Colonic mucosa (tissue), 4 donors: ENCODE measurements around the gene SDCBP2. TPM values are rescaled to one million over a fixed set of nuclear protein-coding genes. Genes with fewer than 3 reads are reported as not detected.
A peak's percentile ranks its signal among the peaks of the same experiment; 100 is the strongest.

Experiments
- DNase-seq: peaks from one replicate; pipeline ENCODE4 v3.0.0-alpha.2; 2020
- H3K27ac ChIP-seq: fragments of 200-600 bp; one replicate; pipeline ENCODE4 v1.8.0; 2021
- H3K27me3 ChIP-seq: fragments of 200-600 bp; one replicate; pipeline ENCODE4 v1.8.0; 2021
- H3K36me3 ChIP-seq: fragments of 200-600 bp; one replicate; pipeline ENCODE4 v1.8.0; 2021
- H3K4me1 ChIP-seq: fragments of 200-600 bp; one replicate; pipeline ENCODE4 v1.8.0; 2021; ENCODE audit warnings: mild to moderate bottlenecking
- H3K4me3 ChIP-seq: fragments of 200-600 bp; one replicate; pipeline ENCODE4 v1.8.0; 2021
- H3K9ac ChIP-seq, 2 donors: one replicate each; pipeline ENCODE4 v1.7.0; 2013; ENCODE audit warnings: control low read depth in 2 of 2, low read depth in 2 of 2, low read length in 2 of 2
- H3K9me3 ChIP-seq: fragments of 200-600 bp; one replicate; pipeline ENCODE4 v1.8.0; 2021
- CTCF ChIP-seq: fragments of 200-600 bp; IDR thresholded peaks from one replicate; pipeline ENCODE4 v1.8.0; 2022; ENCODE audit warnings: antibody characterized with exemption, mild to moderate bottlenecking
- intact Hi-C: fragments of 100-400 bp; cut with DNase I; formaldehyde crosslinking; loops from one replicate; pipeline ENCODE4 v1.14.1; 2022
- total RNA-seq, 2 donors: library from RNA; stranded (reverse); fragmentation: NEBNext Ultra II Directional in 1 of 2; extraction: Animal tissue kit (Norgen Biotek cat#: 25700) in 1 of 2; gene quantifications; one replicate each; pipeline ENCODE4 v1.2.1, GENCODE V29; 2021
- donor health status: healthy.
- donor health status: DM: no; HTN: no; CAD: no.
- donor health status: DM: no; HTN: no; CAD: no.

Gene SDCBP2
- total RNA-seq, 2 donors from 2014 or later: 202 to 345 TPM

DNA sequence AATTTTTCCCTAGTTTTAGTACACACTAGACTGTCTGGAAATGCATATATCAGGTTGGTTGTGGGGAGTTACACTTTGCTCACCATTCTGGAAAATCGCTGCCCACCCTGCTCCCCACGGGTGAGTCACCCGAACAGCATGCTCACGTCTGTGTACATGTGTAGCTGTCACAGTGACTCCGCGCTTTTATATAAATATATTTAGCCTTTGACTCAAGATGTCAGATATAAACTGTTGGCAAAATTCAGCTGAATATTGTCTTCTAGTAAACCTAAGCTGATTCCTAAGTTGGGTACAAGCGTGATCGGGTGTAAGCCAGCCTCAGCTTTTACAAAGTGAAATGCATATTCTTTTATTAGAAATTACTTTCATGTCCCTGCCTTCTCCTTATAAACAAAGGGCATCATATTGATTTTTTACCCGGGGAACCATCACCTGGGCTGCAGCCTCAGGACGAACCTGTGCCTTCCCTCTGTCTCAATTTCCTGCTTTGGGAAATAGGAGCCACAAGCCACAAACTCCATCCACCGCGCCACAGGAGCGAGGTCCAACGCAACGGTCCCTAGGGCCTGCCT lies 4.3 kb downstream of the SDCBP2 start:
- TF ChIP-seq CTCF: no peak
- H3K4me3 ChIP-seq: peak overlapping the region; percentile 70
- peak overlapping the region; percentile 97 for H3K27ac ChIP-seq
- H3K9me3 ChIP-seq: no peaks in the 10 kb centered on the region
- peak overlapping the region; percentile 90 to 93 for H3K9ac ChIP-seq
- H3K4me1 ChIP-seq: no peaks in the 10 kb centered on the region
- intact Hi-C loops: loop anchor here (5.0 kb wide), 2 partner anchors 68 to 143 kb away; partner anchors contain the start of genes FKBP1A and NSFL1C
- no peaks in the 10 kb centered on the region for H3K27me3 ChIP-seq
- no peak for DNase-seq
- H3K36me3 ChIP-seq: no peaks in the 10 kb centered on the region

DNA sequence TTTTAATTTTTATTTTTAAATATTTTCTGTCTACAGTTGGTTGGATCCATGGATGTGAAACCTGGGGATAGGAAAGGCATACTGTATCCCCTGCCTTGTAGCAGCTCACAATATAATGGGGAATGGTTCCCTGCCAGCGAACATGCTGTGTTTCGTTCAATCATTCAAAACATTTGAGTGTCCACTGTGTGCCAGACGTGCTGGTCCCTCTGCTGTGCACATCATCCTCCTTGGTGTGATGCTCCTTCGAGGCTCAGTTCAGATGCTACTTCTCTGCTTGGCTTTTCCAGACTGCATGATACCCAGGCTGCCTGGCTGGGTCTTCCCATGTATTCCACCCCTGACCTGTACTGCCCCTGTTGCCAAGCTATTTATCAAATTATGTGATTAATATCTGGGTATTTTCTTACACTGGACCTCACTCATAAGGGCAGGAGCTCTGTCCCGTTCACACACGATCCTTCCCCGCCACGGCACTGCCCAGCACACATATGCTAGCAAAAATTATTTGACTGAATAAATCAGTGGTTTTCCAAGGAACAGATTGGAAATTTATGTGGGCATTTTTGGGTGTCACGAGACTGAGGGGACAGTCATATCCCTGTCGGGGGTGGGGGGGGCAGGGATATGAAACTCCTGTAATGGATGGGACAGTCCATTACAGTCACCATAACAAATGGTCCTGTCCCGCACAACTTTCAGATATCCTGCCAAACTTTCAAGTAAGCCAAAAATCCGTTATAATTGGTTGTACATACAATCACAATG lies 4.9 kb downstream of the SDCBP2 start:
- no peak for TF ChIP-seq CTCF

DNA sequence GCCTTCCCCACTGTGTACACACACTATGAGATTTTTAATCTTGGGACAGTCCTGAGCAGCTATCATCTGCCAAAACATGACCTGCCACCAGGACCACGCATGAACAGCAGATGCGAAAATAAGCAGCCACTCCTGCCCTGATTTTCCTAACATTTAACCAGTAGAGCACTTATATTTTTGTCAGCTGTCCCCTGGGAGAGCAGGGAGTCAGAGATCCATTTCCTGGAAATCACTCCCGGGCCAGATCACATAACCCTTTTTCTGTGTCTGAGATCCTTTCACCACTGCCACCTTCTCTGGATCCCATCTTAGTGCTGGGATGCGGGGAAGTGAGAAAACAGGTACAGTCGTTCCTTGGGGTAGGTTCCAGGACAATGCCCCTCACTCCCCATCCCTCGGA lies 5.7 kb downstream of the SDCBP2 start:
- intact Hi-C loops: loop anchor here (5.0 kb wide), 1 partner anchor 144 kb away; the partner anchor contains the start of gene NSFL1C
- Histone ChIP-seq H3K9ac (no peak overlapping the region), H3K36me3 (no peaks in the 10 kb centered on the region), H3K4me3 (no peak overlapping the region), H3K27me3 (no peaks in the 10 kb centered on the region), H3K4me1 (no peaks in the 10 kb centered on the region), H3K27ac (peak overlapping the region; percentile 62), H3K9me3 (no peaks in the 10 kb centered on the region)
- DNase-seq: no peak
- TF ChIP-seq CTCF: no peak

More for the DNA sequence above, 4.9 kb downstream of the SDCBP2 start:
- Histone ChIP-seq H3K4me1 (no peaks in the 10 kb centered on the region), H3K9ac (no peak overlapping the region), H3K4me3 (no peak overlapping the region), H3K36me3 (no peaks in the 10 kb centered on the region), H3K9me3 (no peaks in the 10 kb centered on the region), H3K27ac (peak overlapping the region; percentile 62), H3K27me3 (no peaks in the 10 kb centered on the region)
- no peak for DNase-seq
- intact Hi-C loops: loop anchor here (5.0 kb wide), 1 partner anchor 143 kb away; the partner anchor contains the start of gene NSFL1C

DNA sequence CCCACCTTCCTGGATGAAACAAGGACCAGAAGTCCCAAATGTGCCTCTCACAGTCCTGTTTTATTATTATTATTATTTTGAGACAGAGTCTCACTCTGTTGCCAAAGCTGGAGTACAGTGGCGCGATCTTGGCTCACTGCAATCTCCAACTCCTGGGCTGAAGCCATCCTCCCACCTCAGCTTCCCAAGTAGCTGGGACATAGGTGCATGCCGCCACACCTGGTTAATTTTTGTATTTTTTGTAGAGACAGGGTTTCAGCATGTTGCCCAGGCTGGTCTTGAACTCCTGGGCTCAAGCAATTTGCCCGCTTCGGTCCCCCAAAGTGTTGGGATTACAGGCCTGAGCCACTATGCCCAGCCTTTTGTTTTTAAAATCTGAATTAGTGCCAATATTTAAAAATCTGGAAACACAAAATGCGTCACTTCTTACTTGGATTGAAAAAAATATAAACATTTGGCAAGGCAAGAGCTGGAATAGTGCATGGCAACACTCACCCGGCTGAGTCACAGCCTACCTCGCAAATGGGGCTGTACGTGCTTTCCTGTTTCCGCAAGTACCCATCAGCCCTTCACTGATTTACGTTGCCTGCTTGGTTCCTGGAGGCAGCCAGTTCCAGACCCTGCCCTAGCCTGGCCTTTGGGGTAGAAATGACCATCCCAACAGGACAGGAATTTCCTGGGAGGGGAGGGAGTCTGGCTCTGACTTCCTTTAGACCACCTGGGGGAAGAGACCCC lies 6.3 kb downstream of the SDCBP2 start:
- Histone ChIP-seq H3K9me3 (no peaks in the 10 kb centered on the region), H3K36me3 (no peaks in the 10 kb centered on the region), H3K27me3 (no peaks in the 10 kb centered on the region), H3K9ac (no peak overlapping the region), H3K4me1 (no peaks in the 10 kb centered on the region), H3K27ac (peak overlapping the region; percentile 62), H3K4me3 (no peak overlapping the region)
- intact Hi-C loops: loop anchor here (5.0 kb wide), 1 partner anchor 145 kb away; the partner anchor contains the start of gene NSFL1C
- TF ChIP-seq CTCF: no peak
- no peak for DNase-seq

GRCh38 chr20:1321654-1321939 lies 7.3 kb downstream of the SDCBP2 start:
- DNase-seq: no peak
- no peak for TF ChIP-seq CTCF
- Histone ChIP-seq H3K27ac (no peak overlapping the region), H3K27me3 (no peaks in the 10 kb centered on the region), H3K4me1 (no peaks in the 10 kb centered on the region), H3K36me3 (no peaks in the 10 kb centered on the region), H3K9me3 (no peaks in the 10 kb centered on the region), H3K9ac (no peak overlapping the region), H3K4me3 (no peak overlapping the region)
- intact Hi-C loops: loop anchor here (5.0 kb wide), 1 partner anchor 146 kb away; the partner anchor contains the start of gene NSFL1C
